ENCODE data around the gene LRCH4.

DNA sequence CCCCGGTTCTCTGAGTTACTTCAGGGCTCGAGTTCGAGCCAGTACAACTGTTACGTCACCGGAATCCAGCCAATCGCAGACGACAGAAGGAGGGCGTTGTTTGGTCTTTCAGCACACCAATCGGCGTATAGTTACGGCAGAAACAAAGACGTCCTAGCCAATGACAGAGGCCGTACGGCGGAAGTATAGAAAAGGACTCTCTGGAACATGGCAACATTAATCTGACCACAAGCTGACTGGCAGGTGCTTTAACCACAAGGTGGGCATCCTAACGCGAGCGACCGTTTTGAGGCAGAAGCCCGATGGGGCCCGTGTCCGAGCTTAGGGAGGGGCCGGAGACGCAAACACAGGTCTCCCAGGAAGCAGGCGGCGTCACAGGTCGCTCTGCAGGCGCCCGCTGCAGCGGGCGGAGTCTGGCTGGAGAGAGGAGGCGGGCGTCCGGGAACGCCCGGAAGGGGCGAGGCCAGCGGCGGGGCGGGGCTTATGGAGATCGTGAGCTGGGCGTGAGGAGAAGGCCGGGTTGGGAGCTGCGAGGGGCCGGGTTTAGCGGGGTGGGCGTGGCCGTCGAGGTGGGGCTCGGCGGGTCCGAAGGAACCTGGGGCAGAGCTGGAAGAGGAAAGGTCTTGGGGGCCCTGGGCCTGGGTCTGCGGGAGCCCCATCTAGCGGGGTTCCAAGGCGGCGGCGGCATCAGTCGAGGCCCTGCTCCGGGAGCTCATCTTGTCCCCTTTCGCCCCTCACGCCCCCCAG is 26.2 kb upstream of the LRCH4 start, which contains the start of gene MOSPD3:
- TF ChIP-seq, protein P1, sequence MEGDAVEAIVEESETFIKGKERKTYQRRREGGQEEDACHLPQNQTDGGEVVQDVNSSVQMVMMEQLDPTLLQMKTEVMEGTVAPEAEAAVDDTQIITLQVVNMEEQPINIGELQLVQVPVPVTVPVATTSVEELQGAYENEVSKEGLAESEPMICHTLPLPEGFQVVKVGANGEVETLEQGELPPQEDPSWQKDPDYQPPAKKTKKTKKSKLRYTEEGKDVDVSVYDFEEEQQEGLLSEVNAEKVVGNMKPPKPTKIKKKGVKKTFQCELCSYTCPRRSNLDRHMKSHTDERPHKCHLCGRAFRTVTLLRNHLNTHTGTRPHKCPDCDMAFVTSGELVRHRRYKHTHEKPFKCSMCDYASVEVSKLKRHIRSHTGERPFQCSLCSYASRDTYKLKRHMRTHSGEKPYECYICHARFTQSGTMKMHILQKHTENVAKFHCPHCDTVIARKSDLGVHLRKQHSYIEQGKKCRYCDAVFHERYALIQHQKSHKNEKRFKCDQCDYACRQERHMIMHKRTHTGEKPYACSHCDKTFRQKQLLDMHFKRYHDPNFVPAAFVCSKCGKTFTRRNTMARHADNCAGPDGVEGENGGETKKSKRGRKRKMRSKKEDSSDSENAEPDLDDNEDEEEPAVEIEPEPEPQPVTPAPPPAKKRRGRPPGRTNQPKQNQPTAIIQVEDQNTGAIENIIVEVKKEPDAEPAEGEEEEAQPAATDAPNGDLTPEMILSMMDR (conservative IDR thresholded peaks at IDR 0.05; ENCODE audit: low read length): no peak
- TF ChIP-seq EZH2phosphoT487 (IDR thresholded peaks at IDR 0.05; ENCODE audit: borderline replicate concordance): no peak

Data from Loucy (cell line).